Measurements from ENCODE around the gene GSDME. TPM values are rescaled to one million over a fixed set of nuclear protein-coding genes. Genes with fewer than 3 reads are reported as not detected.
A peak's percentile ranks its signal among the peaks of the same experiment; 100 is the strongest.

GSDME gene
- total and polyA plus RNA-seq, 2 of the 4 experiments (the other 2 are of a cell fraction) = 75.2 to 78.7 TPM

- peak overlapping the region; percentile 91 for H3K56ac ChIP-seq (ENCODE audit: extremely low read depth, insufficient read depth, low read length)
- CTCF ChIA-PET = interaction anchor here (0.6 kb wide), 1 partner anchor 1070 kb away, joined by 3 read pairs; no protein-coding TSS in a partner anchor
- peak overlapping the region; percentile 63 to 89 for H4K8ac ChIP-seq (ENCODE audit: low read depth in 2 of 2, low read length in 2 of 2)
- intact Hi-C loops (cut with micrococcal nuclease) (loop anchor here (2.0 kb wide), 1 partner anchor 14 kb away; the partner anchor contains the start of gene GSDME), in situ Hi-C loops (cut with MboI; ENCODE audit: low sequenced_read_pairs) (no loop called here), dilution Hi-C loops (cut with HindIII; ENCODE audit: low sequenced_read_pairs, unreplicated experiment) (no loop called here)
- peak overlapping the region; percentile 94 for H2BK120ac ChIP-seq (ENCODE audit: low read depth, low read length)
- WGBS, 2 experiments (ENCODE audit: extremely low coverage in 2 of 2, insufficient read length in 1 of 2) = 100% methylated on average over 1 of the region's 9 CpGs; no CpG with 5 or more reads in 1 of the 2 experiments
- H3K14ac ChIP-seq (replicated peaks; ENCODE audit: low read depth, low read length) = peak overlapping the region; percentile 78
- peak overlapping the region; percentile 87 for H3K4ac ChIP-seq (ENCODE audit: low read depth, low read length)
- peak overlapping the region; percentile 36 for H3K4me2 ChIP-seq (ENCODE audit: low read depth, low read length)
- peak overlapping the region; percentile 34 for H3K9ac ChIP-seq (ENCODE audit: low read depth, low read length)
- no peaks in the 10 kb centered on the region for H3K27me3 ChIP-seq (ENCODE audit: control insufficient read depth, insufficient read depth, low read length)
- H3K4me3 ChIP-seq (ENCODE audit: insufficient read depth, low read depth, low read length) = no peak overlapping the region
- DNase-seq (no peak), ATAC-seq (ENCODE audit: low read depth) (no peak)
- no peaks in the 10 kb centered on the region for H3K9me3 ChIP-seq (ENCODE audit: control insufficient read depth, insufficient read depth, low read length)
- peaks cover 18% of the 10 kb centered on the region for H3K4me1 ChIP-seq (ENCODE audit: control insufficient read depth, insufficient read depth, low read length)
- peak overlapping the region; percentile 83 for H2BK5ac ChIP-seq (ENCODE audit: low read depth, low read length, poor library complexity, severe bottlenecking)
- TF ChIP-seq, protein P1, sequence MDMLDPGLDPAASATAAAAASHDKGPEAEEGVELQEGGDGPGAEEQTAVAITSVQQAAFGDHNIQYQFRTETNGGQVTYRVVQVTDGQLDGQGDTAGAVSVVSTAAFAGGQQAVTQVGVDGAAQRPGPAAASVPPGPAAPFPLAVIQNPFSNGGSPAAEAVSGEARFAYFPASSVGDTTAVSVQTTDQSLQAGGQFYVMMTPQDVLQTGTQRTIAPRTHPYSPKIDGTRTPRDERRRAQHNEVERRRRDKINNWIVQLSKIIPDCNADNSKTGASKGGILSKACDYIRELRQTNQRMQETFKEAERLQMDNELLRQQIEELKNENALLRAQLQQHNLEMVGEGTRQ (IDR thresholded peaks at IDR 0.05; ENCODE audit: low read depth, low read length) = no peak
- TF ChIP-seq MXI1 (IDR thresholded peaks at IDR 0.05; ENCODE audit: borderline replicate concordance, low read depth, low read length) (no peak), CHD1 (IDR thresholded peaks at IDR 0.05; ENCODE audit: low read depth, low read length) (no peak), BHLHE40 (IDR thresholded peaks at IDR 0.05; ENCODE audit: low read depth, low read length) (no peak), POLR2A (IDR thresholded peaks at IDR 0.05; ENCODE audit: low read depth, low read length) (no peak), FOS (IDR thresholded peaks at IDR 0.05; ENCODE audit: low read depth, low read length) (no peak), MAZ (IDR thresholded peaks at IDR 0.05; ENCODE audit: borderline replicate concordance, low read depth, low read length) (no peak), MAFK (IDR thresholded peaks at IDR 0.05; ENCODE audit: low read depth, low read length) (no peak)
- TF ChIP-seq, protein P2, sequence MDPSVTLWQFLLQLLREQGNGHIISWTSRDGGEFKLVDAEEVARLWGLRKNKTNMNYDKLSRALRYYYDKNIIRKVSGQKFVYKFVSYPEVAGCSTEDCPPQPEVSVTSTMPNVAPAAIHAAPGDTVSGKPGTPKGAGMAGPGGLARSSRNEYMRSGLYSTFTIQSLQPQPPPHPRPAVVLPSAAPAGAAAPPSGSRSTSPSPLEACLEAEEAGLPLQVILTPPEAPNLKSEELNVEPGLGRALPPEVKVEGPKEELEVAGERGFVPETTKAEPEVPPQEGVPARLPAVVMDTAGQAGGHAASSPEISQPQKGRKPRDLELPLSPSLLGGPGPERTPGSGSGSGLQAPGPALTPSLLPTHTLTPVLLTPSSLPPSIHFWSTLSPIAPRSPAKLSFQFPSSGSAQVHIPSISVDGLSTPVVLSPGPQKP (IDR thresholded peaks at IDR 0.05; ENCODE audit: borderline replicate concordance, low read depth, low read length) = no peak
- peaks cover 13% of the 10 kb centered on the region for H3K36me3 ChIP-seq (ENCODE audit: control insufficient read depth, insufficient read depth, low read length)
- peak overlapping the region; percentile 78; the same call in 1 of the 3 replicates for H2BK15ac ChIP-seq (ENCODE audit: low read depth, low read length)
- H3K9me1 ChIP-seq (ENCODE audit: insufficient read depth, low read length) = peaks cover 24% of the 10 kb centered on the region
- no TSS peak for BruUV-seq (replicated peaks)
- peak overlapping the region; percentile 81 for H4K5ac ChIP-seq (ENCODE audit: low read depth, low read length)
- H2AK5ac ChIP-seq (ENCODE audit: low read depth, low read length) = peak overlapping the region; percentile 93
- peaks cover 19 to 57% of the 10 kb centered on the region in 2 experiments for H3K79me1 ChIP-seq (ENCODE audit: low read depth in 1 of 2, low read length in 2 of 2)
- POLR2A ChIA-PET (ENCODE audit: unreplicated experiment) = interaction anchor here (1.3 kb wide), 1 partner anchor 9 kb away, joined by 4 read pairs; no protein-coding TSS in a partner anchor
- peak overlapping the region; percentile 19 for H2AFZ ChIP-seq (replicated peaks; ENCODE audit: low read length, poor library complexity)
- H3K18ac ChIP-seq (ENCODE audit: low read depth, low read length) = peak overlapping the region; percentile 71
- H2AK9ac ChIP-seq (replicated peaks; ENCODE audit: low read depth, low read length, poor library complexity) = peak overlapping the region; percentile 85
- H4K20me1 ChIP-seq (ENCODE audit: insufficient read depth, low read length) = no peaks in the 10 kb centered on the region
- H4K91ac ChIP-seq (ENCODE audit: insufficient read depth, low read depth, low read length) = peak overlapping the region; percentile 91
- peak overlapping the region; percentile 92 for H3K27ac ChIP-seq (ENCODE audit: insufficient read depth, low read length)
- H3K23ac ChIP-seq (ENCODE audit: low read depth, low read length) = peak overlapping the region; percentile 87
- peak overlapping the region; percentile 88 for H2BK20ac ChIP-seq (ENCODE audit: low read depth, low read length)
These were observed 14.6 kb downstream of the GSDME start for GRCh38 chr7:24742506-24743162.
